Osteoblast (primary cell): ENCODE results near the gene CLCA1. TPM values are rescaled to one million over a fixed set of nuclear protein-coding genes. Genes with fewer than 3 reads are reported as not detected.
A peak's percentile ranks its signal among the peaks of the same experiment; 100 is the strongest.

Experiments used
- DNase-seq: peaks from one replicate; pipeline ENCODE4 v3.0.0; 2011; ENCODE audit warnings: low spot score, mixed read lengths; ENCODE audit not compliant: insufficient read length; ENCODE audit errors: missing footprints
- H2AFZ ChIP-seq: 2 replicates; pipeline ENCODE4 v1.6.0; 2011; ENCODE audit warnings: mild to moderate bottlenecking, low read length
- H3K27ac ChIP-seq: 2 replicates; pipeline ENCODE4 v1.5.1; 2011; ENCODE audit warnings: mild to moderate bottlenecking, low read depth, low read length, moderate library complexity
- H3K27me3 ChIP-seq: 2 replicates; pipeline ENCODE4 v1.6.0; 2012; ENCODE audit warnings: mild to moderate bottlenecking, control low read depth, inconsistent platforms, low read length, moderate library complexity; ENCODE audit not compliant: insufficient read depth
- H3K36me3 ChIP-seq: 2 replicates; pipeline ENCODE4 v1.5.1; 2011; ENCODE audit warnings: mild to moderate bottlenecking, low read length, control low read depth, moderate library complexity; ENCODE audit not compliant: insufficient read depth
- H3K4me1 ChIP-seq: 2 replicates; pipeline ENCODE4 v1.5.1; 2011; ENCODE audit warnings: mild to moderate bottlenecking, low read length, control low read depth, moderate library complexity; ENCODE audit not compliant: insufficient read depth
- H3K4me2 ChIP-seq: 2 replicates; pipeline ENCODE4 v1.6.0; 2011; ENCODE audit warnings: mild to moderate bottlenecking, low read length; ENCODE audit not compliant: insufficient read depth
- H3K4me3 ChIP-seq: fragments of 200-600 bp; sonication (generic); 3 replicates; pipeline ENCODE4 v1.5.1; 2012; ENCODE audit warnings: mild to moderate bottlenecking, low read length, inconsistent platforms; ENCODE audit not compliant: insufficient read depth
- H3K79me2 ChIP-seq: 2 replicates; pipeline ENCODE4 v1.6.0; 2012; ENCODE audit warnings: mild to moderate bottlenecking, low read length, control low read depth, inconsistent platforms; ENCODE audit not compliant: insufficient read depth
- H3K9me3 ChIP-seq: 2 replicates; pipeline ENCODE4 v1.5.1; 2011; ENCODE audit warnings: low read depth, low read length, control low read depth
- H4K20me1 ChIP-seq: 2 replicates; pipeline ENCODE4 v1.6.0; 2012; ENCODE audit warnings: mild to moderate bottlenecking, low read length, control low read depth; ENCODE audit not compliant: insufficient read depth
- CTCF ChIP-seq: IDR thresholded peaks from 2 replicates; pipeline ENCODE4 v1.5.1; 2011; ENCODE audit warnings: mild to moderate bottlenecking, low read depth, low read length, moderate library complexity; ENCODE audit errors: extremely low read depth
- total RNA-seq: library from RNA; depleted of rRNA; stranded (reverse); fragments of >200 nt; gene quantifications from 2 replicates; pipeline ENCODE4 v1.2.3, GENCODE V29; 2012

Gene CLCA1
- total RNA-seq, 1 donor = not detected

GRCh38 chr1:86521522-86521891, 52.8 kb downstream of the CLCA1 start:
- Histone ChIP-seq H3K4me2 (no peak overlapping the region), H3K79me2 (no peaks in the 10 kb centered on the region), H4K20me1 (no peaks in the 10 kb centered on the region), H3K27me3 (peaks cover 2% of the 10 kb centered on the region), H3K36me3 (no peaks in the 10 kb centered on the region), H3K27ac (no peak overlapping the region), H3K4me1 (no peaks in the 10 kb centered on the region), H3K9me3 (no peaks in the 10 kb centered on the region), H2AFZ (no peak overlapping the region), H3K4me3 (no peak overlapping the region)
- DNase-seq = no peak
- TF ChIP-seq CTCF = no peak

GRCh38 chr1:86522240-86522639, 53.5 kb downstream of the CLCA1 start:
- Histone ChIP-seq H3K4me3 (no peak overlapping the region), H2AFZ (no peak overlapping the region), H3K4me2 (no peak overlapping the region), H4K20me1 (no peaks in the 10 kb centered on the region), H3K27me3 (peaks cover 2% of the 10 kb centered on the region), H3K79me2 (no peaks in the 10 kb centered on the region), H3K36me3 (no peaks in the 10 kb centered on the region), H3K9me3 (no peaks in the 10 kb centered on the region), H3K4me1 (no peaks in the 10 kb centered on the region), H3K27ac (no peak overlapping the region)
- peak; percentile 59 for DNase-seq
- TF ChIP-seq CTCF = no peak

- no peaks in the 10 kb centered on the region for H3K9me3 ChIP-seq
- no peak for TF ChIP-seq CTCF
- H4K20me1 ChIP-seq = no peaks in the 10 kb centered on the region
- H3K36me3 ChIP-seq = no peaks in the 10 kb centered on the region
- no peak overlapping the region for H3K4me2 ChIP-seq
- DNase-seq = no peak
- H3K27me3 ChIP-seq = peaks cover 2% of the 10 kb centered on the region
- no peak overlapping the region for H3K27ac ChIP-seq
- no peaks in the 10 kb centered on the region for H3K79me2 ChIP-seq
- no peaks in the 10 kb centered on the region for H3K4me1 ChIP-seq
- no peak overlapping the region for H2AFZ ChIP-seq
- H3K4me3 ChIP-seq = no peak overlapping the region
Measured at GRCh38 chr1:86523670-86524354, 55.1 kb downstream of the CLCA1 start.

GRCh38 chr1:86527306-86527705, 58.6 kb downstream of the CLCA1 start:
- H4K20me1 ChIP-seq = no peaks in the 10 kb centered on the region
- no peaks in the 10 kb centered on the region for H3K79me2 ChIP-seq
- no peak overlapping the region for H2AFZ ChIP-seq
- H3K27me3 ChIP-seq = peaks cover 1% of the 10 kb centered on the region
- no peak overlapping the region for H3K27ac ChIP-seq
- no peak overlapping the region for H3K4me2 ChIP-seq
- no peaks in the 10 kb centered on the region for H3K4me1 ChIP-seq
- H3K36me3 ChIP-seq = no peaks in the 10 kb centered on the region
- TF ChIP-seq CTCF = no peak
- H3K9me3 ChIP-seq = no peaks in the 10 kb centered on the region
- DNase-seq = no peak
- H3K4me3 ChIP-seq = no peak overlapping the region
